Right kidney (tissue), 1 donor: ENCODE data around the gene MKRN3.
"Not testable (repeated sequence)": the region's sequence is repeated elsewhere in the genome, so short reads cannot be mapped to it uniquely, and the experiment has no call there.

Experiments used
- DNase-seq: peaks from one replicate; pipeline ENCODE4 v3.0.0-alpha.2; 2016

MKRN3 gene

GRCh38 chr15:23589012-23589411 is 23.5 kb downstream of the MKRN3 start:
- no peak for DNase-seq

GRCh38 chr15:23594252-23594770 is 28.8 kb downstream of the MKRN3 start:
- no peak for DNase-seq

DNA sequence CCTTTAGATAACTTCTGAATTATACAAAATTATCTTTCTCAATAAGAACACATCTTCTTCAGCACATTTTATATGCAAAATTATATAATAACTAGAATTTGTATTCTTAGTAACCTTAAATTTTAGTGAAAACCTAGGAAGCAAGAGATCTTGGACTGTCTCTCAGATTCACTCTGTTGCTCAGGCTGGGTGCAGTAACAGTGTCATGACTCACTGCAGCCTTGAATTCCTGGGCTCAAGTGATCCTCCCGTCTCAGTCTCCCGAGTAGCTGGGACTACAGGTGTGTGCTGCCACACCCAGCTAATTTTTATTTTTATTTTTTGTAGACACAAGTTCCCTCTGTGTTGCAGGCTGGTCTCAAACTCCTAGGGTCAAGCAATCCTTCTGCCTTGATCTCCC is 29.9 kb downstream of the MKRN3 start:
- DNase-seq = no peak

GRCh38 chr15:23596736-23597135 is 31.3 kb downstream of the MKRN3 start:
- no peak for DNase-seq

DNA sequence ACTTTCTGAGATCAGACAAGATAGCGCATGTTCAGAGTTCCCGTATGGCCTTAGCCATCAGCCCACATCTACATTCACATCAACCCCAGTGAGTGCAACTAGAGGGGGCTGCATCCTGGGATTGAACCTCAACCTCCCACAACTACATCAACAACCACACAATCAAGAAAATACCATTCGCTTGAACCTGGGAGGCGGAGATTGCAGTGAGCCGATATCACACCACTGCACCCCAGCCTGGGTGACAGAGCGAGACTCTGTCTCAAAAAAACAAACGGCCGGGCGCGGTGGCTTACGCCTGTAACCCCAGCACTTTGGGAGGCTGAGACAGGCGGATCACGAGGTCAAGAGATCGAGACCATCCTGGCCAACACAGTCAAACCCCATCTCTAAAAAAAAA is 31.8 kb downstream of the MKRN3 start:
- DNase-seq = not testable (repeated sequence)

DNA sequence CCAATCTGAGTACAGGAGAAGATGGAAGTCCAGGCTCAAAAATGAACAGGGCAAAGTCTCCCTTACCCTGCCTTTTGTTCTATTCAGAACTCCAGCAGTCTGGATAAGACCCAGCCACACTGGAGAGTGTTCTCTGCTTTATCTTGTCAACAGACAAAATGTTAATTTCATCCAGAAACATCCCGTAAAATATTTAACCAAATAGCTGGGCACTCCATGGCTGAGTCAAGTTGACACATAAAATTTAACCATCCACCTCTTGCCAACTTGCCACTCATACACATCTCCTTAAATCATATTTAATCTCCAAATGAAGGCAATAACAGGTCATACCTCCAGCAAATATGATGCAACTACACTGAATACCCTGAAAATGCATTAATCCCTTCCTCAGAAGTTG is 33.6 kb downstream of the MKRN3 start:
- DNase-seq = no peak

GRCh38 chr15:23602124-23602523 is 36.6 kb downstream of the MKRN3 start:
- DNase-seq = no peak

DNA sequence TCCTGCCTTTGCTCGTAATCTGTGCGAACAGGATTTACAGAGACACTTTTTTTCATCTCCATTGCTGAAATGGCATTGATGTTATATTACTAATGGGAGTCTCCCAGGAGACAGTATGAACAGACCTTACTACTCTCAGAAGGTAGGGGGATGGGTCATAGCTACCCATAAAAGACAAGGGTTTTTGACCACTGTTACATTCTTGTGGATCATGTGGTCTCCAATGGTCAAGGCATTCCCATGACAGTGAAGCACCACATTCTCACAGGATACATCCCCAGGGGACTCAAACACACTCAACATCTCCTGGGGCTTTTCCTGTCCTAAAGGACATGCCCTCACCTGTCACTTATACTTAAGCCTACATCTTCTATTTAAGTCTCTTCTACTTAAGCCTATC is 40.8 kb downstream of the MKRN3 start:
- DNase-seq = no peak

- DNase-seq = no peak
These were observed 51.1 kb downstream of the MKRN3 start for GRCh38 chr15:23616536-23616935.
